ENCODE measurements around the gene ADNP2.

DNA sequence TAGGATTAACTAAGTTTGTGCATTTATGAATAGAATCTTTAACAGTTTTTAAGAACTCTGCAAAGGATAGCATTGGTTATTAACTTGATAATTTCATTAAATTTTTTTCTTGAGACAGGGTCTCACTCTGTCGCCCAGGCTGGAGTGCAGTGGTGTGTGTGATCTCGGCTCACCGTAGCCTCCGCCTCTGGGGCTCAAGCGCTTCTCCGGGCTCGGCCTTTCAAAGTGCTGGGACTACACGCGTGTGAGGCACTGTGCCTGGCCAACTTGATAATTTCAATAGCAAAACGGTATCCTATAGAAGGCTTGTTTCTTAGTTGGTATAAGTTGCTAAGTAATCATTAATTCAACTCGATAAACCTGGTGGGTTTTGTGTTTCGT, 38.0 kb downstream of the ADNP2 start:
- TF ChIP-seq, protein P1, sequence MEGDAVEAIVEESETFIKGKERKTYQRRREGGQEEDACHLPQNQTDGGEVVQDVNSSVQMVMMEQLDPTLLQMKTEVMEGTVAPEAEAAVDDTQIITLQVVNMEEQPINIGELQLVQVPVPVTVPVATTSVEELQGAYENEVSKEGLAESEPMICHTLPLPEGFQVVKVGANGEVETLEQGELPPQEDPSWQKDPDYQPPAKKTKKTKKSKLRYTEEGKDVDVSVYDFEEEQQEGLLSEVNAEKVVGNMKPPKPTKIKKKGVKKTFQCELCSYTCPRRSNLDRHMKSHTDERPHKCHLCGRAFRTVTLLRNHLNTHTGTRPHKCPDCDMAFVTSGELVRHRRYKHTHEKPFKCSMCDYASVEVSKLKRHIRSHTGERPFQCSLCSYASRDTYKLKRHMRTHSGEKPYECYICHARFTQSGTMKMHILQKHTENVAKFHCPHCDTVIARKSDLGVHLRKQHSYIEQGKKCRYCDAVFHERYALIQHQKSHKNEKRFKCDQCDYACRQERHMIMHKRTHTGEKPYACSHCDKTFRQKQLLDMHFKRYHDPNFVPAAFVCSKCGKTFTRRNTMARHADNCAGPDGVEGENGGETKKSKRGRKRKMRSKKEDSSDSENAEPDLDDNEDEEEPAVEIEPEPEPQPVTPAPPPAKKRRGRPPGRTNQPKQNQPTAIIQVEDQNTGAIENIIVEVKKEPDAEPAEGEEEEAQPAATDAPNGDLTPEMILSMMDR (IDR thresholded peaks at IDR 0.05): no peak
- TF ChIP-seq EP300 (IDR thresholded peaks at IDR 0.05; ENCODE audit: low read depth) (no peak), POLR2AphosphoS5 (IDR thresholded peaks at IDR 0.05) (no peak), POLR2A (IDR thresholded peaks at IDR 0.05) (no peak)

All from transverse colon (tissue), 4 donors.